GM18951 (cell line): Measurements from ENCODE around the gene CRELD1.
"Not testable (repeated sequence)": the region's sequence is repeated elsewhere in the genome, so short reads cannot be mapped to it uniquely, and the experiment has no call there.

Source experiments
- POLR2A ChIP-seq: IDR thresholded peaks from 4 replicates; pipeline ENCODE4 v1.6.1; 2011; ENCODE audit warnings: mild to moderate bottlenecking; ENCODE audit not compliant: insufficient read length, insufficient read depth; ENCODE audit errors: extremely low read depth
- in situ Hi-C: fragments of 300-500 bp; cut with MboI; formaldehyde crosslinking; loops from one replicate; pipeline ENCODE4 v1.12.0; 2022; ENCODE audit warnings: low sequenced_read_pairs, mixed read lengths, inconsistent platforms; ENCODE audit not compliant: unreplicated experiment

The CRELD1 gene

DNA sequence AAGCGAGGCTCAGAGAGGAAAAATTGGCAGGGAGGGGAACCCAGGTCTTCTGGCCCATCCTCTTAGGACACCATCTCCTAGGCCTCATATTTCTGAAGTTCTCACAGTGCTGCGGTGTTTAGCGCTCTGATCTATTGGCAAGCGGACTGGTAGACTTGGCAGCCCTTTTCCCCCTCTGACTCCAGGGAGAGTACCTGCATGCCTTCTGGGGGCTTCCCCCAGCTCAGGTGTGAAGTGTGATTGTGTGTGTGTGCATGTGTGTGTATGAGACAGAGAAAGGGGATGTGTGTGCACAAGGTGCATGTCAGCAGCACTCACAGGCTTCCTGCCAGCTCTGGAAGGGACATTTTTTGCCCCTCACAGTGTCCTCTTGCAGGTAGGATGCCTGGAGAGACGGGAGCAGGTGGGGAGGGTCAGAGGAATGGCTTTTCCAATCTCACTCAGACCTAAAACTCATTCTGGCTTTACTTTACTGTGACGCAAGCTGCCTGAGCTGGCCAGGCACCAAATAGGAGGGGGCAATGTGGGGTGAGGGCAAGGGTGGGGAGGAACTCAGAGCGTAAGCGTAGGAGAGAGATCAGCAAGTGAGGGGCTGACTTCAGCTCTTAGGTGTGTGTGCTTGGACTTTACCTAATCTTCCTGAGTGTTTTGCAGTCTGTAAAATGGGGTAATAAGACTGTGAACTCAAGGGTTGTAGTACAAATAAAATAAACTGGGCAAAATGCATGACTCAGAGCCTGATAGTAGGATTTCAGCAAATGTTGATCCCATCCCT lies 35.0 kb upstream of the CRELD1 start:
- in situ Hi-C loops = no loop called here
- no peak for TF ChIP-seq POLR2A

- in situ Hi-C loops = no loop called here
- TF ChIP-seq POLR2A = no peak
These were observed 34.3 kb upstream of the CRELD1 start for GRCh38 chr3:9899289-9899791.

GRCh38 chr3:9900965-9901415 lies 32.6 kb upstream of the CRELD1 start:
- in situ Hi-C loops = not testable (repeated sequence)

GRCh38 chr3:9901967-9902366 lies 31.7 kb upstream of the CRELD1 start:
- in situ Hi-C loops = no loop called here
- no peak for TF ChIP-seq POLR2A

GRCh38 chr3:9902372-9903237 lies 31.0 kb upstream of the CRELD1 start, which contains the start of gene IL17RE:
IL17RE (plus strand) TSS chr3:9902848; CDS start chr3:9902933, 85 bp downstream.
- in situ Hi-C loops = no loop called here
- TF ChIP-seq POLR2A = no peak

- TF ChIP-seq POLR2A = no peak
- in situ Hi-C loops = no loop called here
These were observed 30.4 kb upstream of the CRELD1 start for GRCh38 chr3:9903238-9903624.

DNA sequence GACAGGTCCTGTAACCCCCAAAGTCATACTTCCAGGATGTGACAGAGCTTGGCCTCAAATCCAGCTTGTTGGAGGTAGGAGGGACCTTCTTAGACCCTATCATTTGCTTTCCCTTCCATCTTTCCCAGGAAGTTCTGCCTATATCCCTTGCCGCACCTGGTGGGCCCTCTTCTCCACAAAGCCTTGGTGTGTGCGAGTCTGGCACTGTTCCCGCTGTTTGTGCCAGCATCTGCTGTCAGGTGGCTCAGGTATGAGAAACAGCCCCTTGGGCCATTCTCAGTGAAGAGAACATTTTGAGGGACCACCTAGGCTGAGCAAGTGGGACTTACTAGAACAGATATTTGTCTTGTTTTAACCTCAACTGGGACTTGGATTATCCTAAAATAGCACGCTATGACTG lies 29.7 kb upstream of the CRELD1 start:
- TF ChIP-seq POLR2A = no peak
- in situ Hi-C loops = no loop called here

GRCh38 chr3:9906480-9906879 lies 27.2 kb upstream of the CRELD1 start:
- in situ Hi-C loops = no loop called here
- no peak for TF ChIP-seq POLR2A

- no peak for TF ChIP-seq POLR2A
- in situ Hi-C loops = no loop called here
These were observed 25.3 kb upstream of the CRELD1 start for GRCh38 chr3:9908286-9908685.

GRCh38 chr3:9909221-9910013 lies 24.2 kb upstream of the CRELD1 start:
- in situ Hi-C loops = no loop called here
- no peak for TF ChIP-seq POLR2A

DNA sequence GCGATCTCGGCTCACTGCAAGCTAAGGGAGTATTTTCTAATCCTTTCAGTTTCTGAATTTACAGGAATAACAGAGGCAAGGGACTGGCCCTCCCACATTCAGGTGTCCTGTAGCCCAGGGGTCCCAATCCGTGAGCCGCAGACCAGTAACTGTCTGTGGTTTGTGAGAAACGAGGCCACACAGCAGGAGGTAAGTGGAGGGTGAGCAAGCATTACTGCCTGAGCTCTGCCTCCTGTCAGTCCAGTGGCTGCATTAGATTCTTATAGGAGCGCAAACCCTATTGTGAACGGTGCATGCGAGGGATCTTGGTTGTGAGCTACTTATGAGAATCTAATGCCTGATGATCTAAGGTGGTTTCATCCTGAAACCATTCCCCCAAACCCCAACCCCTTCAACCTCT lies 21.8 kb upstream of the CRELD1 start:
- in situ Hi-C loops = no loop called here
- no peak for TF ChIP-seq POLR2A

- no peak for TF ChIP-seq POLR2A
- in situ Hi-C loops = no loop called here
These were observed 21.2 kb upstream of the CRELD1 start for GRCh38 chr3:9912294-9912935.

DNA sequence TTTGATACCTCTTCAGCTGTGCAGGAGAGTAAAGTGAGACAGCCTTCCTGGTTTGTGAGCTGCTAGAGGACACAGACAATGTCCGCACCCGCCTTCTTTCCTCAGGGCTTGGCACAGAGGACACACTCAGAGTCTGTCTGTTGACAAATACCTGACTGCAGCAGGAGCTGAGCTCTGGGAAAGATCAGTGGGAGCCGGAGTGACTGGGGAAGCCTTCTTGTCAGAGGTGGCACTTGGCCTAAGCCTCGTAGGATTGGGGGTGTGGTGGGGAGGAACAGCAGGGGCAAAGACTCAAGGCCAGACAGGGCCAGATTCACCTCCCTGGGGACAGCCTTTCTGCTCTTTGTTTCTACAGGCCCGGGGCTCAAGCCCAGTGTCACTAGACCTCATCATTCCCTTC lies 20.0 kb upstream of the CRELD1 start:
- no peak for TF ChIP-seq POLR2A
- in situ Hi-C loops = no loop called here

- TF ChIP-seq POLR2A = no peak
- in situ Hi-C loops = no loop called here
These were observed 19.6 kb upstream of the CRELD1 start for GRCh38 chr3:9914011-9914410.
